Neural progenitor cell (in vitro differentiated cells): ENCODE data around the gene NOXA1. TPM values are rescaled to one million over a fixed set of nuclear protein-coding genes. Genes with fewer than 3 reads are reported as not detected.
A peak's percentile ranks its signal among the peaks of the same experiment; 100 is the strongest.

ENCODE experiments used
- DNase-seq: peaks from one replicate; pipeline ENCODE4 v3.0.0-alpha.2; 2016; ENCODE audit warnings: low spot score
- H2AFZ ChIP-seq: fragments of 200-600 bp; sonication (generic); replicated peaks from 2 replicates; pipeline ENCODE4 v1.6.1; 2016; ENCODE audit warnings: antibody characterized with exemption
- H3F3A ChIP-seq: fragments of 200-600 bp; sonication (generic); 2 replicates; pipeline ENCODE4 v1.6.1; 2016; ENCODE audit warnings: antibody characterized with exemption, low read depth
- H3K27ac ChIP-seq: fragments of 200-600 bp; sonication (generic); 2 replicates; pipeline ENCODE4 v1.5.1; 2016; ENCODE audit warnings: mild to moderate bottlenecking
- H3K27me3 ChIP-seq: fragments of 200-600 bp; sonication (generic); 2 replicates; pipeline ENCODE4 v1.6.1; 2016; ENCODE audit warnings: mild to moderate bottlenecking, moderate library complexity
- H3K36me3 ChIP-seq: fragments of 200-600 bp; sonication (generic); 2 replicates; pipeline ENCODE4 v1.5.1; 2016
- H3K4me1 ChIP-seq: fragments of 200-600 bp; sonication (generic); 2 replicates; pipeline ENCODE4 v1.6.1; 2016; ENCODE audit warnings: mixed run types
- H3K4me2 ChIP-seq: fragments of 200-600 bp; sonication (generic); 2 replicates; pipeline ENCODE4 v1.6.1; 2016
- H3K4me3 ChIP-seq: fragments of 200-600 bp; sonication (generic); 2 replicates; pipeline ENCODE4 v1.5.1; 2016
- H3K79me2 ChIP-seq: fragments of 200-600 bp; sonication (generic); 2 replicates; pipeline ENCODE4 v1.6.1; 2016; ENCODE audit warnings: low read depth
- H3K9ac ChIP-seq: fragments of 200-600 bp; sonication (generic); 2 replicates; pipeline ENCODE4 v1.6.1; 2016
- H3K9me3 ChIP-seq: fragments of 200-600 bp; sonication (generic); 2 replicates; pipeline ENCODE4 v1.5.1; 2016; ENCODE audit warnings: low read depth
- H4K20me1 ChIP-seq: fragments of 200-600 bp; sonication (generic); 2 replicates; pipeline ENCODE4 v1.6.1; 2016; ENCODE audit warnings: low read depth
- H3K27ac Mint-ChIP-seq: 3 replicates; pipeline ENCODE4 v1.8.0; 2021; ENCODE audit warnings: mixed read lengths
- H3K27me3 Mint-ChIP-seq: 2 replicates; pipeline ENCODE4 v1.8.0; 2022; ENCODE audit warnings: low read depth, mild to moderate bottlenecking, inconsistent platforms, moderate library complexity, mixed read lengths; ENCODE audit not compliant: insufficient read depth
- H3K36me3 Mint-ChIP-seq: 3 replicates; pipeline ENCODE4 v1.8.0; 2021; ENCODE audit warnings: mixed read lengths
- H3K4me1 Mint-ChIP-seq: 3 replicates; pipeline ENCODE4 v1.8.0; 2021; ENCODE audit warnings: mixed read lengths
- H3K4me3 Mint-ChIP-seq: 3 replicates; pipeline ENCODE4 v1.8.0; 2021; ENCODE audit warnings: mild to moderate bottlenecking, moderate library complexity, mixed read lengths
- H3K9me3 Mint-ChIP-seq: 3 replicates; pipeline ENCODE4 v1.8.0; 2020; ENCODE audit warnings: mixed read lengths
- EZH2 ChIP-seq: fragments of 200-600 bp; sonication (generic); IDR thresholded peaks from 2 replicates; pipeline ENCODE4 v1.6.1; 2017; ENCODE audit warnings: antibody characterized with exemption, mild to moderate bottlenecking, moderate library complexity
- EZH2phosphoT487 ChIP-seq: fragments of 200-600 bp; sonication (generic); IDR thresholded peaks from 2 replicates; pipeline ENCODE4 v1.6.1; 2017; ENCODE audit warnings: antibody characterized with exemption
- microRNA-seq: library from miRNA; unstranded; fragments of <30 nt; microRNA quantifications from one replicate; pipeline ENCODE4, GENCODE V29; 2016
- total RNA-seq: library from RNA; depleted of rRNA; stranded (reverse); fragments of >200 nt; gene quantifications from 2 replicates; pipeline ENCODE4 v1.2.3, GENCODE V29; 2015; ENCODE audit warnings: low replicate concordance
- TF ChIP-seq, protein P1 (sequence below): fragments of 200-600 bp; sonication (generic); IDR thresholded peaks from 2 replicates; pipeline ENCODE4 v1.5.1; 2017; ENCODE audit warnings: antibody characterized with exemption, mild to moderate bottlenecking

NOXA1 gene
- total RNA-seq, 1 donor from 2014 or later: 0.39 TPM

DNA sequence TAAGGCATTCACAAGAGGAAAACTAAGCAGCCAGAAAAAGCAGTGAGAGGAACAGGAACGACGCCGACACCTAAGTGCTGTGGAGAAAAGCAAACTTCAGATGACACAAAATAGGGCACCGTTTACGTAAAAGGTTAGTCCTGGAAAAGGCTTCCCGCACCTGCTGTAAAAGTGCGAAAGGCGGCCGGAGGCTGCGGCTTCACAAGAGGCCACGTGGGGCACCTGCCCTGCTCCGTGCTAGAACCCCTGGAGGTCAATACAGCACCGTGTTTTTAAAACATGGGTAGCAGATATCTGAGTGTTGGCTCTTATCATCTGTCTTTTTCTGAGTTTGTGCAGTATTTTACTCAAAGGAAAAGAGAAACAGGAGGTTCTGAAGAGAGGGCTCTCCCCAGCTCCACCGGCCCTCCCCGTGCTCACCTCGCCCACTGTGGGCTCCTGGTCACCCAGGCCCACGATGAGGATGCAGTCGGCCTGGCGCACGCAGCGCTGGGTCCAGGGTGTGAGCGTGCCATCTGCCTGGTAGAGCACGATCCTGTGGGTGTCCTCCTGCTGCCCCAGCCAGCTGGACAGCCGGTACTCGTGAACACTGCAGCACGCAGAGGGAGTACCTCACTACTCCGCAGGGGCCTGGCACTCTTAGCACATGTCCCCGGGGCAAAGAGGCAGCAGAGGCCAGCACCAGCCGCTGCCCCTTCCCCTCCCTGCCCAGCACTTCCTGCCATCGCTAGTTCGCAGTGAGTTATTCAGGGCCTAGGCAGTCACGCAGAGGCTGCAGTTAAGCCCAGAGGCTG is 56.9 kb downstream of the NOXA1 start:
- Histone ChIP-seq H3K27ac (no peak overlapping the region), H3K4me2 (no peak overlapping the region), H3K9ac (no peak overlapping the region), H3F3A (no peaks in the 10 kb centered on the region), H3K27me3 (no peaks in the 10 kb centered on the region), H4K20me1 (no peaks in the 10 kb centered on the region), H3K4me3 (no peak overlapping the region), H3K36me3 (no peaks in the 10 kb centered on the region), H3K79me2 (no peaks in the 10 kb centered on the region), H2AFZ (no peak overlapping the region), H3K9me3 (no peaks in the 10 kb centered on the region), H3K4me1 (no peaks in the 10 kb centered on the region)
- Mint-ChIP-seq H3K9me3 (peaks cover 10% of the 10 kb centered on the region), H3K27me3 (no peaks in the 10 kb centered on the region), H3K4me3 (no peak overlapping the region), H3K4me1 (peaks cover 14% of the 10 kb centered on the region), H3K36me3 (no peaks in the 10 kb centered on the region), H3K27ac (peak overlapping the region; percentile 84)
- no peak for TF ChIP-seq EZH2
- TF ChIP-seq, protein P1, sequence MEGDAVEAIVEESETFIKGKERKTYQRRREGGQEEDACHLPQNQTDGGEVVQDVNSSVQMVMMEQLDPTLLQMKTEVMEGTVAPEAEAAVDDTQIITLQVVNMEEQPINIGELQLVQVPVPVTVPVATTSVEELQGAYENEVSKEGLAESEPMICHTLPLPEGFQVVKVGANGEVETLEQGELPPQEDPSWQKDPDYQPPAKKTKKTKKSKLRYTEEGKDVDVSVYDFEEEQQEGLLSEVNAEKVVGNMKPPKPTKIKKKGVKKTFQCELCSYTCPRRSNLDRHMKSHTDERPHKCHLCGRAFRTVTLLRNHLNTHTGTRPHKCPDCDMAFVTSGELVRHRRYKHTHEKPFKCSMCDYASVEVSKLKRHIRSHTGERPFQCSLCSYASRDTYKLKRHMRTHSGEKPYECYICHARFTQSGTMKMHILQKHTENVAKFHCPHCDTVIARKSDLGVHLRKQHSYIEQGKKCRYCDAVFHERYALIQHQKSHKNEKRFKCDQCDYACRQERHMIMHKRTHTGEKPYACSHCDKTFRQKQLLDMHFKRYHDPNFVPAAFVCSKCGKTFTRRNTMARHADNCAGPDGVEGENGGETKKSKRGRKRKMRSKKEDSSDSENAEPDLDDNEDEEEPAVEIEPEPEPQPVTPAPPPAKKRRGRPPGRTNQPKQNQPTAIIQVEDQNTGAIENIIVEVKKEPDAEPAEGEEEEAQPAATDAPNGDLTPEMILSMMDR: no peak
- DNase-seq: no peak

DNA sequence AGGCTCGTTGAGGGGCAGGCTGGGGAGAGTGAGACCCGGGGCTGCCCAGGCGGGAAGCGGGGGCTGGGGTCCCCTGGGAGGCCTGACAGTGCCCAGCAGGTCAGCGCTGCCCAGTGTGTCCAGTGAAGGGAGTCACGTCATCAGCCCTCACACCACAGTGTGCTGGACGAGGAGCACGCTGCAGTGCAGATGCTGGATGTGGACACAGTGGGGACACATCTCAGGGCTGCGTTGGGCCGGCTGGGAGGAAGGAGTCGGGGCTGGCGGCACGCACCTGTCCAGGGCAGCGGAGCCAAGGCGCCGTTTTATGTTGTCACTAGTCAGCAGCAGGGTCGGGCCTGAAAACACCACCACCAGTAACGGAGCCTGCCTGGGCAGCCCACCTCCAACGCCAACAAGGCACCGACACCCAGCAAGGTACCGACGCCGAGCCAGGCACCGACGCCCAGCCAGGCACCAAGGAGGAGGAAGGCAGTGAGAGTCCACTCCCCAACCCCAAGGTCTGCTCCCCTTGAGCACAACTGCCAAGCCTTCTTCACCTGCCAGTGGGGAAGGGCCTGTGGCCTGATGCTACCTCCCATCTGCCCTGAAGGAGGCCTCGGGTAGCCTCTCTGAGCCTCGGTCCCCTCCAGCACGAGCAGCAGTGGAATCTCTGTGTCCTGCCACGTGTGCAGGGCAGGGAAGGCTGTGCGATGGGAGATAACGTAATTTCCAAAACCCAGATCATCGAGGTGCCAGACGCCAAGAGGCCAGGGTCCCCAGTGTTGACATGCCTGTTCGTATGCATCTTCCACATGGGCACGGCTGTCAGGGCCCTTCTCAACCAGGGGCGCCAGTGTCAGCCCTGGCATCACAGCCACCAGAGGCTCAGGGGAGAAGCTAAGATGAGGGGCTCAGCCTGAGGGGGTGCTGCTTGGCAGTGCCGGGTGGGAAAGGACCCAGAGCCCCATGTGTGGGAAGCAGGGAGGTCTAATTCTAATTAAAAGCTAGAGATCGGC is 57.8 kb downstream of the NOXA1 start:
- no peak for DNase-seq
- no peaks in the 10 kb centered on the region for H3K27me3 Mint-ChIP-seq
- Histone ChIP-seq H4K20me1 (no peaks in the 10 kb centered on the region), H3K27ac (no peak overlapping the region), H3K4me3 (no peak overlapping the region), H3K4me1 (no peaks in the 10 kb centered on the region), H3K9me3 (no peaks in the 10 kb centered on the region), H2AFZ (no peak overlapping the region), H3K27me3 (no peaks in the 10 kb centered on the region), H3F3A (no peaks in the 10 kb centered on the region), H3K36me3 (no peaks in the 10 kb centered on the region), H3K9ac (no peak overlapping the region), H3K4me2 (no peak overlapping the region), H3K79me2 (no peaks in the 10 kb centered on the region)
- H3K9me3 Mint-ChIP-seq: peaks cover 6% of the 10 kb centered on the region
- H3K4me3 Mint-ChIP-seq: no peak overlapping the region
- TF ChIP-seq, protein P1: no peak
- TF ChIP-seq EZH2phosphoT487 (no peak), EZH2 (no peak)
- no peak overlapping the region for H3K27ac Mint-ChIP-seq
- no peaks in the 10 kb centered on the region for H3K36me3 Mint-ChIP-seq
- peaks cover 14% of the 10 kb centered on the region for H3K4me1 Mint-ChIP-seq

GRCh38 chr9:137482094-137482781 is 59.0 kb downstream of the NOXA1 start:
- Histone ChIP-seq H2AFZ (no peak overlapping the region), H3K79me2 (no peaks in the 10 kb centered on the region), H3K4me3 (no peak overlapping the region), H3K4me2 (no peak overlapping the region), H4K20me1 (no peaks in the 10 kb centered on the region), H3K36me3 (no peaks in the 10 kb centered on the region), H3K9ac (no peak overlapping the region), H3K9me3 (no peaks in the 10 kb centered on the region), H3K4me1 (no peaks in the 10 kb centered on the region), H3K27ac (no peak overlapping the region), H3F3A (no peaks in the 10 kb centered on the region), H3K27me3 (no peaks in the 10 kb centered on the region)
- peaks cover 16% of the 10 kb centered on the region for H3K4me1 Mint-ChIP-seq
- TF ChIP-seq, protein P1: no peak
- TF ChIP-seq EZH2 (no peak), EZH2phosphoT487 (no peak)
- no peaks in the 10 kb centered on the region for H3K9me3 Mint-ChIP-seq
- H3K4me3 Mint-ChIP-seq: no peak overlapping the region
- H3K27me3 Mint-ChIP-seq: no peaks in the 10 kb centered on the region
- H3K36me3 Mint-ChIP-seq: no peaks in the 10 kb centered on the region
- peak overlapping the region; percentile 21 for H3K27ac Mint-ChIP-seq
- DNase-seq: no peak

Small RNA genes within 50 kb of the gene (microRNA-seq; reads per million reads assigned to microRNA genes)
- not detected for gene MIR7114

Other genes starting within 250 kb of the NOXA1 start
- 18.9 and 30.9 TPM in 2 replicates for gene ANAPC2, start 234.8 kb upstream of the NOXA1 start, total RNA-seq
- gene SSNA1, start 234.7 kb upstream of the NOXA1 start, total RNA-seq: 27.9 and 69.8 TPM in 2 replicates
- 3.4 and 9.1 TPM in 2 replicates for gene TPRN, start 222.7 kb upstream of the NOXA1 start, total RNA-seq
- gene TMEM203, start 217.7 kb upstream of the NOXA1 start, total RNA-seq: 21.6 and 43.7 TPM in 2 replicates
- 5.1 and 20.5 TPM in 2 replicates for gene NDOR1, start 217.7 kb upstream of the NOXA1 start, total RNA-seq
- 0.77 and 0.84 TPM in 2 replicates for gene RNF208, start 201.2 kb upstream of the NOXA1 start, total RNA-seq
- gene CYSRT1, start 198.2 kb upstream of the NOXA1 start, total RNA-seq: 0.56 TPM in 1 of 2 replicates, not detected in the other
- not detected in 2 replicates for gene RNF224, start 195.9 kb upstream of the NOXA1 start, total RNA-seq
- gene SLC34A3, start 192.5 kb upstream of the NOXA1 start, total RNA-seq: not detected in 2 replicates
- 183 and 367 TPM in 2 replicates for gene TUBB4B, start 182.1 kb upstream of the NOXA1 start, total RNA-seq
- gene STPG3, start 172.1 kb upstream of the NOXA1 start, total RNA-seq: not detected in 2 replicates
- 35.2 and 76.1 TPM in 2 replicates for gene NELFB, start 168.1 kb upstream of the NOXA1 start, total RNA-seq
- 0.39 and 2.8 TPM in 2 replicates for gene TOR4A, start 145.7 kb upstream of the NOXA1 start, total RNA-seq
- gene NRARP, start 121.1 kb upstream of the NOXA1 start, total RNA-seq: 20.7 and 25.2 TPM in 2 replicates
- 4.7 and 25.1 TPM in 2 replicates for gene EXD3, start 231 bp upstream of the NOXA1 start, total RNA-seq
- gene ENTPD8, start 18.0 kb downstream of the NOXA1 start, total RNA-seq: not detected in 2 replicates
- gene NSMF, start 35.9 kb downstream of the NOXA1 start, total RNA-seq: 17.1 and 62.0 TPM in 2 replicates
- gene PNPLA7, start 127.0 kb downstream of the NOXA1 start, total RNA-seq: 0.13 and 0.31 TPM in 2 replicates
- gene MRPL41, start 128.5 kb downstream of the NOXA1 start, total RNA-seq: 10.3 and 36.9 TPM in 2 replicates
- 37.6 and 55.2 TPM in 2 replicates for gene DPH7, start 155.5 kb downstream of the NOXA1 start, total RNA-seq
- 34.4 and 52.4 TPM in 2 replicates for gene ZMYND19, start 167.1 kb downstream of the NOXA1 start, total RNA-seq
- 12.9 and 34.4 TPM in 2 replicates for gene ARRDC1, start 182.3 kb downstream of the NOXA1 start, total RNA-seq
- 47.8 and 84.5 TPM in 2 replicates for gene EHMT1, start 195.6 kb downstream of the NOXA1 start, total RNA-seq